Brain microvascular endothelial cell (primary cell): ENCODE measurements around the gene LRATD1.

ENCODE experiments used
- DNase-seq: peaks from one replicate; pipeline ENCODE4 v3.0.0-alpha.2; 2020
- H3K27ac ChIP-seq: fragments of 250-450 bp; sonication (Bioruptor Pico); 2 replicates; pipeline ENCODE4 v1.5.1; 2020; ENCODE audit warnings: mild to moderate bottlenecking, moderate library complexity
- H3K27me3 ChIP-seq: fragments of 250-450 bp; sonication (Bioruptor Pico); replicated peaks from 2 replicates; pipeline ENCODE4 v1.5.1; 2020; ENCODE audit warnings: mild to moderate bottlenecking
- H3K36me3 ChIP-seq: fragments of 250-450 bp; sonication (Bioruptor Pico); replicated peaks from 2 replicates; pipeline ENCODE4 v1.5.1; 2020; ENCODE audit warnings: mild to moderate bottlenecking
- H3K4me3 ChIP-seq: 2 replicates; pipeline ENCODE4 v1.5.1; 2011; ENCODE audit warnings: low read depth, mild to moderate bottlenecking, control low read depth, low read length, moderate library complexity
- CTCF ChIP-seq: IDR thresholded peaks from 2 replicates; pipeline ENCODE4 v1.5.1; 2011; ENCODE audit warnings: low read depth, mild to moderate bottlenecking, moderate library complexity, low read length, control low read depth, inconsistent platforms; ENCODE audit errors: missing control alignments
- in situ Hi-C: cut with HindIII; loops from 2 replicates; pipeline ENCODE4 v1.10.0; 2017; ENCODE audit warnings: low sequenced_read_pairs, low pct_ligation_motif_present

Gene LRATD1

GRCh38 chr2:14632133-14632936, at the start of gene LRATD1:
Gene LRATD1, plus strand, starts transcription at chr2:14632717. Its CDS starts 1,263 bp downstream, at chr2:14633980.
- Histone ChIP-seq H3K27me3 (peaks cover 27% of the 10 kb centered on the region), H3K4me3 (peak within 1 kb of the TSS; percentile 53), H3K36me3 (no peaks in the 10 kb centered on the region), H3K27ac (no peak within 1 kb of the TSS)
- in situ Hi-C loops = no loop called here
- no peak for TF ChIP-seq CTCF
- peak; percentile 54 for DNase-seq

GRCh38 chr2:14583059-14583458, 49.5 kb upstream of the LRATD1 start:
- Histone ChIP-seq H3K36me3 (no peaks in the 10 kb centered on the region), H3K27ac (no peak overlapping the region), H3K27me3 (no peaks in the 10 kb centered on the region), H3K4me3 (no peak overlapping the region)
- in situ Hi-C loops = no loop called here
- no peak for DNase-seq
- no peak for TF ChIP-seq CTCF

GRCh38 chr2:14583802-14584201, 48.7 kb upstream of the LRATD1 start:
- TF ChIP-seq CTCF = no peak
- Histone ChIP-seq H3K27ac (no peak overlapping the region), H3K36me3 (no peaks in the 10 kb centered on the region), H3K4me3 (no peak overlapping the region), H3K27me3 (no peaks in the 10 kb centered on the region)
- no peak for DNase-seq
- in situ Hi-C loops = no loop called here

GRCh38 chr2:14587119-14587518, 45.4 kb upstream of the LRATD1 start:
- Histone ChIP-seq H3K36me3 (no peaks in the 10 kb centered on the region), H3K27ac (no peak overlapping the region), H3K27me3 (no peaks in the 10 kb centered on the region), H3K4me3 (no peak overlapping the region)
- in situ Hi-C loops = no loop called here
- peak; percentile 1 for DNase-seq
- no peak for TF ChIP-seq CTCF

- Histone ChIP-seq H3K27ac (no peak overlapping the region), H3K36me3 (no peaks in the 10 kb centered on the region), H3K4me3 (no peak overlapping the region), H3K27me3 (no peaks in the 10 kb centered on the region)
- TF ChIP-seq CTCF = no peak
- no peak for DNase-seq
- in situ Hi-C loops = no loop called here
Measured at GRCh38 chr2:14601156-14601770, 31.3 kb upstream of the LRATD1 start.

- H3K4me3 ChIP-seq = no peak overlapping the region
- no peaks in the 10 kb centered on the region for H3K27me3 ChIP-seq
- TF ChIP-seq CTCF = no peak
- H3K27ac ChIP-seq = no peak overlapping the region
- H3K36me3 ChIP-seq = no peaks in the 10 kb centered on the region
- in situ Hi-C loops = no loop called here
- DNase-seq = no peak
Measured at GRCh38 chr2:14602309-14602708, 30.2 kb upstream of the LRATD1 start.
